Neural cell (in vitro differentiated cells): ENCODE results near the gene DIDO1. TPM values are rescaled to one million over a fixed set of nuclear protein-coding genes. Genes with fewer than 3 reads are reported as not detected.

ENCODE experiments used
- H2AFZ ChIP-seq: fragments of 200-600, 300-800 bp; sonication (generic), shearing (Covaris generic); 2 replicates; pipeline ENCODE4 v1.6.0; 2014; ENCODE audit warnings: low read depth, mild to moderate bottlenecking, antibody characterized with exemption, low read length, moderate library complexity
- H3F3A ChIP-seq: fragments of 200-600 bp; shearing (Covaris generic); 2 replicates; pipeline ENCODE4 v1.6.1; 2016; ENCODE audit warnings: mild to moderate bottlenecking, moderate library complexity, mixed read lengths, antibody characterized with exemption, low read length; ENCODE audit not compliant: insufficient read depth, poor library complexity, severe bottlenecking
- H3K27ac ChIP-seq: fragments of 200-600, 300-800 bp; sonication (generic), shearing (Covaris generic); 2 replicates; pipeline ENCODE4 v1.5.1; 2014; ENCODE audit warnings: mild to moderate bottlenecking, low read length, moderate library complexity
- H3K27me3 ChIP-seq: fragments of 300-800, 200-600 bp; sonication (generic), shearing (Covaris generic); 2 replicates; pipeline ENCODE4 v1.6.0; 2014; ENCODE audit warnings: mild to moderate bottlenecking, low read depth, low read length, moderate library complexity; ENCODE audit not compliant: insufficient read depth
- H3K36me3 ChIP-seq: fragments of 300-800, 200-600 bp; sonication (generic), shearing (Covaris generic); 2 replicates; pipeline ENCODE4 v1.5.1; 2014; ENCODE audit warnings: mild to moderate bottlenecking, antibody characterized with exemption, low read length, moderate library complexity; ENCODE audit not compliant: insufficient read depth
- H3K4me2 ChIP-seq: fragments of 300-800, 200-600 bp; sonication (generic), shearing (Covaris generic); 2 replicates; pipeline ENCODE4 v1.6.0; 2014; ENCODE audit warnings: mild to moderate bottlenecking, low read length
- H3K4me3 ChIP-seq: fragments of 300-800, 200-600 bp; sonication (generic), shearing (Covaris generic); 2 replicates; pipeline ENCODE4 v1.5.1; 2014; ENCODE audit warnings: mild to moderate bottlenecking, low read length, moderate library complexity
- H3K79me2 ChIP-seq: fragments of 200-600 bp; shearing (Covaris generic); replicated peaks from 2 replicates; pipeline ENCODE4 v1.6.0; 2014; ENCODE audit warnings: mild to moderate bottlenecking, low read length, moderate library complexity; ENCODE audit not compliant: insufficient read depth
- H3K9ac ChIP-seq: fragments of 300-800, 200-600 bp; sonication (generic), shearing (Covaris generic); 2 replicates; pipeline ENCODE4 v1.6.1; 2016; ENCODE audit warnings: mild to moderate bottlenecking, low read length, mixed read lengths
- H3K9me2 ChIP-seq: fragments of 200-600 bp; shearing (Covaris generic); 2 replicates; pipeline ENCODE4 v1.6.1; 2016; ENCODE audit warnings: mild to moderate bottlenecking, low read length, mixed read lengths; ENCODE audit not compliant: insufficient read depth
- H3K9me3 ChIP-seq: fragments of 200-600, 300-800 bp; sonication (generic), shearing (Covaris generic); 2 replicates; pipeline ENCODE4 v1.6.1; 2016; ENCODE audit warnings: mild to moderate bottlenecking, mixed run types, low read length, moderate library complexity, mixed read lengths
- H4K20me1 ChIP-seq: fragments of 200-600 bp; shearing (Covaris generic); 2 replicates; pipeline ENCODE4 v1.6.1; 2016; ENCODE audit warnings: mild to moderate bottlenecking, mixed run types; ENCODE audit not compliant: insufficient read depth
- CTCF ChIP-seq: fragments of 450-650 bp; IDR thresholded peaks from 2 replicates; pipeline ENCODE4 v1.5.1; 2014; ENCODE audit warnings: antibody characterized with exemption, mild to moderate bottlenecking, moderate library complexity; ENCODE audit not compliant: poor library complexity, severe bottlenecking
- EP300 ChIP-seq: fragments of 450-650 bp; conservative IDR thresholded peaks from 2 replicates; pipeline ENCODE4 v1.6.1; 2014; ENCODE audit warnings: antibody characterized with exemption, mild to moderate bottlenecking, moderate library complexity; ENCODE audit not compliant: poor library complexity, severe bottlenecking
- EZH2 ChIP-seq: fragments of 200-600, 300-800 bp; shearing (Covaris generic), sonication (generic); IDR thresholded peaks from 2 replicates; pipeline ENCODE4 v1.6.1; 2014; ENCODE audit warnings: antibody characterized with exemption, low read length, borderline replicate concordance, mild to moderate bottlenecking; ENCODE audit not compliant: insufficient read depth, poor library complexity, severe bottlenecking
- MXI1 ChIP-seq: fragments of 450-650 bp; conservative IDR thresholded peaks from 2 replicates; pipeline ENCODE4 v1.6.1; 2014; ENCODE audit warnings: antibody characterized with exemption, mild to moderate bottlenecking; ENCODE audit not compliant: poor library complexity, severe bottlenecking
- POLR2AphosphoS5 ChIP-seq: IDR thresholded peaks from 2 replicates; pipeline ENCODE4 v1.6.1; 2012
- RAD21 ChIP-seq: fragments of 450-650 bp; conservative IDR thresholded peaks from 2 replicates; pipeline ENCODE4 v1.6.1; 2014; ENCODE audit warnings: antibody characterized with exemption, mild to moderate bottlenecking, moderate library complexity
- REST ChIP-seq: IDR thresholded peaks from 2 replicates; pipeline ENCODE4 v1.6.1; 2012; ENCODE audit warnings: borderline replicate concordance
- SMC3 ChIP-seq: fragments of 450-650 bp; conservative IDR thresholded peaks from 2 replicates; pipeline ENCODE4 v1.6.1; 2014; ENCODE audit warnings: antibody characterized with exemption, mild to moderate bottlenecking, moderate library complexity; ENCODE audit not compliant: poor library complexity
- TAF1 ChIP-seq: IDR thresholded peaks from 2 replicates; pipeline ENCODE4 v1.6.1; 2012; ENCODE audit warnings: low read depth
- polyA plus RNA-seq: library from polyadenylated mRNA; depleted of rRNA; stranded (reverse); fragments of >200 nt; gene quantifications from 2 replicates; pipeline ENCODE4 v1.2.3, GENCODE V29; 2014

The DIDO1 gene
- polyA plus RNA-seq, 1 donor from 2014 or later: 42.8 TPM

GRCh38 chr20:62914436-62914835 lies 11.9 kb downstream of the DIDO1 start:
- no peak overlapping the region for H3K9ac ChIP-seq

GRCh38 chr20:62913043-62913630 lies 13.2 kb downstream of the DIDO1 start:
- TF ChIP-seq REST (no peak), RAD21 (no peak), EP300 (no peak), MXI1 (no peak), SMC3 (no peak), EZH2 (no peak), CTCF (no peak), POLR2AphosphoS5 (no peak), TAF1 (no peak)
- H4K20me1 ChIP-seq: peaks cover 30% of the 10 kb centered on the region
- no peak overlapping the region for H3K4me2 ChIP-seq

More at GRCh38 chr20:62914436-62914835, 11.9 kb downstream of the DIDO1 start:
- H3K36me3 ChIP-seq: no peaks in the 10 kb centered on the region
- no peaks in the 10 kb centered on the region for H3K9me2 ChIP-seq
- peaks cover 79% of the 10 kb centered on the region for H3K79me2 ChIP-seq
- peaks cover 41% of the 10 kb centered on the region for H4K20me1 ChIP-seq
- no peaks in the 10 kb centered on the region for H3F3A ChIP-seq
- H3K4me2 ChIP-seq: no peak overlapping the region
- H3K9me3 ChIP-seq: no peaks in the 10 kb centered on the region
- H3K27ac ChIP-seq: no peak overlapping the region
- no peak overlapping the region for H3K4me3 ChIP-seq
- TF ChIP-seq SMC3 (no peak), MXI1 (no peak)
- H2AFZ ChIP-seq: no peak overlapping the region
- H3K27me3 ChIP-seq: no peaks in the 10 kb centered on the region

More at GRCh38 chr20:62913043-62913630, 13.2 kb downstream of the DIDO1 start:
- Histone ChIP-seq H3K36me3 (no peaks in the 10 kb centered on the region), H3K9ac (no peak overlapping the region), H3F3A (no peaks in the 10 kb centered on the region), H3K9me2 (no peaks in the 10 kb centered on the region), H3K27ac (no peak overlapping the region), H3K4me3 (no peak overlapping the region), H3K9me3 (no peaks in the 10 kb centered on the region), H3K79me2 (peaks cover 74% of the 10 kb centered on the region), H2AFZ (no peak overlapping the region), H3K27me3 (no peaks in the 10 kb centered on the region)
